Right lung (tissue), 5 donors: ENCODE data around the gene NEUROG3. TPM values are rescaled to one million over a fixed set of nuclear protein-coding genes. Genes with fewer than 3 reads are reported as not detected.
"Not testable (repeated sequence)": the region's sequence is repeated elsewhere in the genome, so short reads cannot be mapped to it uniquely, and the experiment has no call there.

Experiments used
- DNase-seq, 2 donors: peaks; one replicate each; pipeline ENCODE4 v3.0.0-alpha.2; 2013
- polyA plus RNA-seq, 5 donors: library from polyadenylated mRNA; unstranded; fragments of 120-200 nt; gene quantifications; one replicate each; pipeline versions ENCODE4 v1.2.1 to v1.2.3, GENCODE V29; 2013; ENCODE audit warnings: inconsistent platforms in 1 of 5, low replicate concordance in 1 of 5; ENCODE audit not compliant: insufficient read length in 5 of 5, insufficient read depth in 1 of 5

NEUROG3 gene
- polyA plus RNA-seq, 5 donors, result 0.12 to 0.17 (median 0.13) TPM; not detected in 2

DNA sequence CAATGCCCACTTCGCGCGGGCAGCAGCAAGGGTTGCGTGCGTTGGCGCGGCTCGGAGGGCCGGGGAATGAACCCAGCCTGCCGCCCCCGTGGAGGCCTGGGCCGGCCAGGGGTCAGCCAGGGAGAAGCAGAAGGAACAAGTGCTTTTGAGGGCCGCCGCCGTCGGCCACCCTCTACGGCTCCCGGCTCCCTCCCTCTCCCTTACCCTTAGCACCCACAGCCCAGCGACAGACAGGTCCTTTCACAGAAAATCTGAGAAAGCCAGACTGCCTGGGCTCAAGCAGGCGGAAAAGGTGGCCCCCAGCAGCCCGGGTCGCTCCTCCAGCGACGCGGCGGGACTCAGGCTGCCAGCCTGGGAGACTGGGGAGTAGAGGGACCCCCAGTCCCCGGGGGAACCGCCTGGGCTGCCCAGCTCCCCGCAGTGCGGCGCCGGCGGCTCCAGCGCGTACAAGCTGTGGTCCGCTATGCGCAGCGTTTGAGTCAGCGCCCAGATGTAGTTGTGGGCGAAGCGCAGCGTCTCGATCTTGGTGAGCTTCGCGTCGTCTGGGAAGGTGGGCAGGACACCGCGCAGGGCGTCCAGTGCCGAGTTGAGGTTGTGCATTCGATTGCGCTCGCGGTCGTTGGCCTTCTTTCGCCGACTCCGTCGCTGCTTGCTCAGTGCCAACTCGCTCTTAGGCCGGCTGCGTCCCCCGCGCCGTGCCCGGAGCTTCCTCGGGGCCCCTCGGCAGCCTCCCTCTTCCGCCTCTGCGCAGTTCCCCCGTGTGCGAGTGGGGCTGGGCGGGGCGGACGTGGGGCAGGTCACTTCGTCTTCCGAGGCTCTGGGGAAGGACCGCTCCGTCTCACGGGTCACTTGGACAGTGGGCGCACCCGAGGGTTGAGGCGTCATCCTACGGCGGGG is 815 bp downstream of the NEUROG3 start:
- DNase-seq, result no peak

DNA sequence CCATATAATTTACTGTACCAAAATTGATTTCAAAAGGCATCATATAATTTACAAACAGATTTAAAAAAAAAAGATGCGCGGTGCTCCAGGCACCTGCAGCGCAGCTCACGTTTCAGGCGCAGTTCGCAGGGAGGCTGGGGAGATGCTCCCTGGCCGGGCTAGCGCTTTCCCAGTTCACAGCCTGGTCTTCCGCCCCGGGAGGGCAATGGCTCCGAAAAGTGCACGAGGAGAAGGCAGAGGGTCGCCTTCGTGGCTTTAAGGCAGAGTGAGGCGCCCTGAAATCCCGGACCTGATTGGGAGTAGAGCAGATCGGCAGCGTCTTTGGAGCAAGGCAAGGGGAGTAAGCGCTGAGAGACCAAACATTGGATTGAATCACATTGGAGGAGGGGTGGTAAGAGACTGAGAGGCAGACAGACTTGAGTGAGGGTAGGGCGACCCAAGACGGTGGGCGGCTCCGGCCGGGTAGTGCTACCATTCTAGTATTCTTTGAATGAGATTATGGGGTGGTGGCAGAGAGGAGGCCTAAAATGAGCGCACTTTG is 1.5 kb downstream of the NEUROG3 start:
- no peak for DNase-seq

- DNase-seq, result no peak
These were observed 3.0 kb downstream of the NEUROG3 start for GRCh38 chr10:69570050-69570816.

GRCh38 chr10:69569396-69569934 is 3.8 kb downstream of the NEUROG3 start:
- DNase-seq, result no peak

GRCh38 chr10:69568472-69569395 is 4.5 kb downstream of the NEUROG3 start:
- DNase-seq, result no peak

DNA sequence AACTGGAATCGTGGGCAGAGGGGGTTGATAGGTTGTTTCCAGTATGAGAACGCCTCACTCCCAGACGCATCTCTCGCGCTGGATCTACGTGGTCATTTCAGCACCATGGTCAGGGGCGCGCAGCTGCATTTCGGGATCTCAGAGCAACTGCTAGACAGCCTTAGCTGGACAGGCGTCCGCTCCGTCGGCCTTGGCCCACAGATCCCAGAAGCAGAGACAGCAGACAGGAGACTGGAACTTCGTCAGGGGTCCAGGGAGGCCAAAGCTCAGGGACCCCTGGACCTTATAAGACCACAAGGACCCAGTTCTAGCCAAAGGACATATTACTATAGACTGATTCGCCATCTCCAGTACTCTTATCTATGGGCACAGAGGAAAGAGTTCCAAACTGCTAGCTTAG is 5.3 kb downstream of the NEUROG3 start:
- DNase-seq, result peak; percentile 44 to 59

DNA sequence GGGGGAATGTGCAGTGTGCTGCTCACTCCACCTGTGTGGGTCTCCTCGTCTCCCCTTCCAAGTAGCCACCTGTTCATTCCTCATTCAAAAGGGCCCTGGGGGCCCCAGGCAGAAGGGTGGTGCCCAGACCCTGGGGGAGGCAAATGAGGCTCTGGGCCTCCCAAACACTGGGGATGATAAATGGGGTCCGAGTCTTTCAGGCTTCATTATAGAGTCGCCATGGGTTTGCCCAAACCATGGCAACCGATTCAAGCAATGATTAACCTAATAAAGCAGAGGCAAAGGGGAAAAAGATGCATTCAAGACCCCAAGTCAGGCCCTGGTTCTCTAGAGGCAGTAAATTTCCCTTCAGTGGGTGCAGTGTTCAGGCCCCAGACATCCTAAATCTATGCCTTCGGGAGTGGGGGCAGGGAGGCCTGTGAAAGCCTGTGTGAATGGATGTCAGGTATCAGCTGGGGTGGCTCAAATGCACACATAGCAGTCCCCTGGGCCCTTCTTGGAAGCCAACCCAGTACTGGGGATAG is 10.4 kb downstream of the NEUROG3 start:
- no peak for DNase-seq

DNA sequence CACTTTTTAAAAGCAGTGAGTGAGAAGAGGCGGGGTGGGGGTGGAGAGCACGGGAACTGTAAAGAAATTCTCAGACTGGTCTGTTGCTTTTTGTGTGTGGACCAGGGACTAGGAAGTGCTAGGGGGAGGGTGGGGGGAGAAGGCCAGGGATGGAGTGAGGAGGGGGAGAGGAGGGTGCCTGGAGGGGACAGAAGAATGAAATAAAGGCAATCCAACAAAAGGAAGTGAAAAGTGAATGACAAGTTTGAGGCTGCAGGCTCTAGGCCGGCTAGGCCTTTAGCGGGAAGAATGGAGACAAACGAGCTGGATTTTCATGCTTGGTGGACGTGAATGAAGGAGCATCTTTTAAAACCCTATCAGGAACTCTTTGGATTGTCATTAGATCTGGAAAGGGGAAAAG is 13.7 kb downstream of the NEUROG3 start:
- no peak for DNase-seq

DNA sequence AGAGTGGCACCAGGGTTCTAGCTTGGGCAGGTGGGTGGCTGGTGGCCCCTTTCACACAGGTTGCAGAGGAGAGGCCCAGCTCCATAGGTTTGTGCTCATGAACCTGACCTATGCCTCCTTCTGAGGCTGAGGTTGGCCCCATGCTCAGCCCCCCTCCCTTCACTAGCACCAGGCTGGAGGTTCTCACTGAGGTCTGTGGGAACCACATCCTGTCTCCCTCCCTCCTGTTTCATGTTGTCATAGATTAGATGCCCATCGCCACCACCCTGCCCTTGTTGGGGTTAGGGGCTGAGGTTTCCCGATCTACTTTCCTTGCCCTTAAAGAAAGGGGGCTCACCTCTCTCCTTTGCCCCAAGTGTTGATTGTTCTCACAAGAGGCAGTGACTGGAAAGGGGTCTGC is 14.7 kb downstream of the NEUROG3 start:
- DNase-seq, result no peak

- no peak for DNase-seq
These were observed 18.6 kb downstream of the NEUROG3 start for GRCh38 chr10:69554611-69555010.

GRCh38 chr10:69553328-69553727 is 19.9 kb downstream of the NEUROG3 start:
- DNase-seq, result no peak

DNA sequence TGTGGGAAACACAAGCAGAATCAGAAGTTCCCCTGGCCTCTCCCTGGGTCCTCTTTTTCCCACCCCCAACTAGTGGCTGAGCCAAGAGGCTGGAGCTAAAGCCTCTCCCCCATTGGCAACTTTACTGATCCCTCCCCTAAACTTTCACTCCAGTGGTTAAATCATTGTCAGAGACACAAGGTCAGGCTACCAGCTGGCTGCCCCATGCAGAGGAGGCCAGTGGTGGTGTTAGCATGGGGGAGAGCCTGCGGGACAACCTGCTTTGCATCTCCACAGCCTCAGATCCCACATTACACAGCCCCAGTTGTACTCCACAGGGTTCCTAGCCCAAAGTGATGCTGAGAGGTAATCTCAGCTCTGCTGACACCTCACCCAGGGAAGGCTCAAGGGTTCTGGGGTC is 21.0 kb downstream of the NEUROG3 start:
- no peak for DNase-seq

DNA sequence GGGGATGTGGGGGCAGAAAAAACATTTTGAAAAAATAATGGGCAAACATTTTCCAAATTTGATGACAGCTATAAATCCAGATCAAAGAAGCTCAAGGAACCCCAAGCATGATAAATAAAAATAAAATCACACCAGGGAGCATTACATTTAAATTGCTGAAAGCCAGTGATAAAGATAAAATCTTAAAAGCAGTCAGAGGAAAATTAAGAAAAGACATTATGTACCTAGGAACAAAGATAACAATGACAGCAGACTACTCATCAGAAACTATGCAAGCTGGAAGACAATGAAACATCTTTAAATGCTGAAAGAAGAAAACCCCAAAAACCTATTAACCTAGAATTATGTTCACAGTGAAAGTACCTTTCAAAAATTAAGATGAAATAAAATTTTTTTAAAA is 23.3 kb downstream of the NEUROG3 start:
- DNase-seq, result no peak

DNA sequence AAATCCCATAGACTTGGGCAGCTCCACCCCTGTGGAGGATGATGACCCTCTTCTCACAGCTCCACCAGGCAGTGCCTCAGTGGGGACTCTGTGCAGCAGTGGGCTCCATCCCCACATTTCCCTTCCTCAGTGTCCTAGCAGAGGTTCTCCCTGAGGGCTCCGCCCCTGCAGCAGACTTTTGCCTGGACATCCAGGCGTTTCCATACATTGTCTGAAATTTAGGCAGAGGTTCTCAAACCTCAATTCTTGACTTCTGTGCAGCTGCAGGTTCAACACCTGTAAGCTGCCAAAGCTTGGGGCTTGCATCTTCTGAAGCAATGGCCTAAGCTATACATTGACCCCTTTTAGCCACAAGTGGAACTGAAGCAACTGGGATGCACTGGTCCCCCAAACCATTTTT is 31.8 kb downstream of the NEUROG3 start:
- DNase-seq, result no peak

GRCh38 chr10:69538461-69538860 is 34.8 kb downstream of the NEUROG3 start:
- DNase-seq, result no peak

GRCh38 chr10:69537449-69537848 is 35.8 kb downstream of the NEUROG3 start:
- no peak for DNase-seq

DNA sequence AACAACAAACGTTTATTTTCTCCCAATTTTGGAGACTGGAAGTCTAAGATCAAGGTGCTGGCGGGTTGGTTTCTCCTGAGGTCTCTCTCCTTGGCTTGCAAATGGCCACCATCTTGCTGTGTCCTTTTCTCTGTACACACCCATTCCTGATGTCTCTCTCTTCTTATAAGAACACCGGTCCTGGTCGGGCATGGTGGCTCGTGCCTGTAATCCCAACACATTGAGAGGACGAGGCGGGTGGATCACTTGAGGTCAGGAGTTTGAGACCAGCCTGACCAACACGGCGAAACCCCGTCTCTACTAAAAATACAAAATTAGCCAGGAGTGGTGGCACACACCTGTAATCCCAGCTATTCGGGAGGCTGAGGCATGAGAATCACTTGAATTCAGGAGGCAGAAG is 36.7 kb downstream of the NEUROG3 start:
- DNase-seq, result not testable (repeated sequence)

DNA sequence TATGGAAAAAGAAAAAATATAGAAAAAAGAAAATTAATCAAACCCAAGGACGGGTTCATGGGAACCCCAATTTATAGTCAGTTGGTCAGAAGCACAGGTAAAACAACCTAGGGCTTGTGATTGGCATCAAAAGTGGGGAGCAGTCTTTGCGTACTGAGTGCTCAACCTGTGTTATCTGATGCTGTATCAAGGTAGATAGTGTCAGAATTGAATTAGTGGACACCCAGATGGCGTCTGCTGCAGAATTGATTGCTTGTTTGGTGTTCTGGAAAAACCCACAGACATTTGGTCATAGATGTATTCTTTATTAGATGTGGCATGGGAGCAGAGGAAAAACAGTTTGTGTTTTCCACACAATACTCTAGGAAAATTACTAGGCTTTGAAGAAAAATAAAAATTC is 39.6 kb downstream of the NEUROG3 start:
- DNase-seq, result no peak

DNA sequence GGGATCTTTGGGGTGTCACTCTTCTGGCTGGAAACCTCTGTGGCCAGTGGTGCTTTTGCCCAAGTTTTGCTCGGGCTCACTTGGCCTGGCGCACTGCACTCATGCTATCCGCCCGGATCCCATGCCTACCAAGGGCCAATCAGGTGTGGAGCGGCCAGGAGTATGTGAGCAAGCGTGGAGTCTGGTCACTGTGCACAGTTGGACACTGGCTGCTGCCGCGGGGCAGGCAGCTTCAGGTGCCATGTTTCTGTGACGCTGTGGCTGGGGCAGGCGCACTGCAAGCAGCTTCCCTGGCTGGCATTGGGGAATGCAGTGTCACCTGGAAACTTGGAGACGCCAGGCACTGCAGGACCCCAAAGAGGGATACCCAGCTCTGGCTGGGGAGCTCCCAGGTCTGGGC is 45.3 kb downstream of the NEUROG3 start:
- no peak for DNase-seq
